ENCODE data around the gene TKT. TPM values are rescaled to one million over a fixed set of nuclear protein-coding genes. Genes with fewer than 3 reads are reported as not detected.

Gene TKT
- total and polyA plus RNA-seq, 2 experiments from 2014 or later: 584 to 1,411 TPM

DNA sequence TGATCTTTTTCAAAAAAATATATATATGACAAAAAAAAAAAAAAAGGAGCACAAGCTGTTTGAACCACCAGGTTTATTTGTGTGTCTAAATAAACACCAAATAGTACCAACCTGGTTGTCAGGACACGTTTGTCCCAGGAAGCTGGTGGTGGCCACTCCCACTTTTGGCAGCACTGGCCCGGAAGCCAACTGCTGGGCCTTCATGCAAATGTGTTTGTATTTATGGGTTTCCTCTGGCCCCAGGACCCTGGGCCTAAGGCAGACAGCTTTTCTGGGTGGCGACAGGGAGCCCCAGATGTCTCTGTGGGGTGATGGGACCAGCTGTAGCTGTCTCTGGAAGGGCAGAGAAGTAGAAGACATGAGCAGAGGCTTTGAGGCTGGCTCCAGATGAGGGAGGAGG lies 63.2 kb downstream of the TKT start:
- Histone ChIP-seq H3K4me3 (no peak overlapping the region), H3F3A (replicated peaks; ENCODE audit: low read depth) (no peaks in the 10 kb centered on the region), H3K27ac (ENCODE audit: low read depth) (no peak overlapping the region), H3K4me2 (no peak overlapping the region), H2AFZ (no peak overlapping the region), H4K20me1 (replicated peaks; ENCODE audit: insufficient read depth) (no peaks in the 10 kb centered on the region), H3K9me2 (ENCODE audit: insufficient read depth) (no peaks in the 10 kb centered on the region), H3K27me3 (ENCODE audit: insufficient read depth) (no peaks in the 10 kb centered on the region), H3K4me1 (ENCODE audit: insufficient read depth) (peaks cover 13% of the 10 kb centered on the region), H3K79me2 (replicated peaks; ENCODE audit: insufficient read depth) (no peaks in the 10 kb centered on the region), H3K36me3 (ENCODE audit: insufficient read depth) (no peaks in the 10 kb centered on the region)
- no peak for DNase-seq (ENCODE audit: low spot score)
- Mint-ChIP-seq H3K27me3 (ENCODE audit: insufficient read depth, low read depth, poor library complexity) (peaks cover 12% of the 10 kb centered on the region), H3K4me1 (peaks cover 31% of the 10 kb centered on the region), H3K27ac (no peak overlapping the region), H3K4me3 (no peak overlapping the region), H3K9me3 (no peaks in the 10 kb centered on the region), H3K36me3 (ENCODE audit: low read depth) (no peaks in the 10 kb centered on the region; the same call in 2 of the 3 replicates)
- TF ChIP-seq POLR2AphosphoS5 (IDR thresholded peaks at IDR 0.05; ENCODE audit: low read depth): no peak
- TF ChIP-seq, protein P1, sequence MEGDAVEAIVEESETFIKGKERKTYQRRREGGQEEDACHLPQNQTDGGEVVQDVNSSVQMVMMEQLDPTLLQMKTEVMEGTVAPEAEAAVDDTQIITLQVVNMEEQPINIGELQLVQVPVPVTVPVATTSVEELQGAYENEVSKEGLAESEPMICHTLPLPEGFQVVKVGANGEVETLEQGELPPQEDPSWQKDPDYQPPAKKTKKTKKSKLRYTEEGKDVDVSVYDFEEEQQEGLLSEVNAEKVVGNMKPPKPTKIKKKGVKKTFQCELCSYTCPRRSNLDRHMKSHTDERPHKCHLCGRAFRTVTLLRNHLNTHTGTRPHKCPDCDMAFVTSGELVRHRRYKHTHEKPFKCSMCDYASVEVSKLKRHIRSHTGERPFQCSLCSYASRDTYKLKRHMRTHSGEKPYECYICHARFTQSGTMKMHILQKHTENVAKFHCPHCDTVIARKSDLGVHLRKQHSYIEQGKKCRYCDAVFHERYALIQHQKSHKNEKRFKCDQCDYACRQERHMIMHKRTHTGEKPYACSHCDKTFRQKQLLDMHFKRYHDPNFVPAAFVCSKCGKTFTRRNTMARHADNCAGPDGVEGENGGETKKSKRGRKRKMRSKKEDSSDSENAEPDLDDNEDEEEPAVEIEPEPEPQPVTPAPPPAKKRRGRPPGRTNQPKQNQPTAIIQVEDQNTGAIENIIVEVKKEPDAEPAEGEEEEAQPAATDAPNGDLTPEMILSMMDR (conservative IDR thresholded peaks at IDR 0.05; ENCODE audit: low read depth in 2 of 2): no peak
- no peak for TF ChIP-seq JUNB (IDR thresholded peaks at IDR 0.05; ENCODE audit: unreplicated experiment)
- TF ChIP-seq EZH2 (IDR thresholded peaks at IDR 0.05; ENCODE audit: low read depth, unreplicated experiment): no peak
- TF ChIP-seq ZNF114 (CRISPR knock-in tag; IDR thresholded peaks at IDR 0.05): no peak
- TF ChIP-seq, protein P2, sequence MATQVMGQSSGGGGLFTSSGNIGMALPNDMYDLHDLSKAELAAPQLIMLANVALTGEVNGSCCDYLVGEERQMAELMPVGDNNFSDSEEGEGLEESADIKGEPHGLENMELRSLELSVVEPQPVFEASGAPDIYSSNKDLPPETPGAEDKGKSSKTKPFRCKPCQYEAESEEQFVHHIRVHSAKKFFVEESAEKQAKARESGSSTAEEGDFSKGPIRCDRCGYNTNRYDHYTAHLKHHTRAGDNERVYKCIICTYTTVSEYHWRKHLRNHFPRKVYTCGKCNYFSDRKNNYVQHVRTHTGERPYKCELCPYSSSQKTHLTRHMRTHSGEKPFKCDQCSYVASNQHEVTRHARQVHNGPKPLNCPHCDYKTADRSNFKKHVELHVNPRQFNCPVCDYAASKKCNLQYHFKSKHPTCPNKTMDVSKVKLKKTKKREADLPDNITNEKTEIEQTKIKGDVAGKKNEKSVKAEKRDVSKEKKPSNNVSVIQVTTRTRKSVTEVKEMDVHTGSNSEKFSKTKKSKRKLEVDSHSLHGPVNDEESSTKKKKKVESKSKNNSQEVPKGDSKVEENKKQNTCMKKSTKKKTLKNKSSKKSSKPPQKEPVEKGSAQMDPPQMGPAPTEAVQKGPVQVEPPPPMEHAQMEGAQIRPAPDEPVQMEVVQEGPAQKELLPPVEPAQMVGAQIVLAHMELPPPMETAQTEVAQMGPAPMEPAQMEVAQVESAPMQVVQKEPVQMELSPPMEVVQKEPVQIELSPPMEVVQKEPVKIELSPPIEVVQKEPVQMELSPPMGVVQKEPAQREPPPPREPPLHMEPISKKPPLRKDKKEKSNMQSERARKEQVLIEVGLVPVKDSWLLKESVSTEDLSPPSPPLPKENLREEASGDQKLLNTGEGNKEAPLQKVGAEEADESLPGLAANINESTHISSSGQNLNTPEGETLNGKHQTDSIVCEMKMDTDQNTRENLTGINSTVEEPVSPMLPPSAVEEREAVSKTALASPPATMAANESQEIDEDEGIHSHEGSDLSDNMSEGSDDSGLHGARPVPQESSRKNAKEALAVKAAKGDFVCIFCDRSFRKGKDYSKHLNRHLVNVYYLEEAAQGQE (IDR thresholded peaks at IDR 0.05; ENCODE audit: unreplicated experiment): no peak
- TF ChIP-seq CREB1 (CRISPR knock-in tag; IDR thresholded peaks at IDR 0.05; ENCODE audit: low read depth): no peak
- TF ChIP-seq, protein P3, sequence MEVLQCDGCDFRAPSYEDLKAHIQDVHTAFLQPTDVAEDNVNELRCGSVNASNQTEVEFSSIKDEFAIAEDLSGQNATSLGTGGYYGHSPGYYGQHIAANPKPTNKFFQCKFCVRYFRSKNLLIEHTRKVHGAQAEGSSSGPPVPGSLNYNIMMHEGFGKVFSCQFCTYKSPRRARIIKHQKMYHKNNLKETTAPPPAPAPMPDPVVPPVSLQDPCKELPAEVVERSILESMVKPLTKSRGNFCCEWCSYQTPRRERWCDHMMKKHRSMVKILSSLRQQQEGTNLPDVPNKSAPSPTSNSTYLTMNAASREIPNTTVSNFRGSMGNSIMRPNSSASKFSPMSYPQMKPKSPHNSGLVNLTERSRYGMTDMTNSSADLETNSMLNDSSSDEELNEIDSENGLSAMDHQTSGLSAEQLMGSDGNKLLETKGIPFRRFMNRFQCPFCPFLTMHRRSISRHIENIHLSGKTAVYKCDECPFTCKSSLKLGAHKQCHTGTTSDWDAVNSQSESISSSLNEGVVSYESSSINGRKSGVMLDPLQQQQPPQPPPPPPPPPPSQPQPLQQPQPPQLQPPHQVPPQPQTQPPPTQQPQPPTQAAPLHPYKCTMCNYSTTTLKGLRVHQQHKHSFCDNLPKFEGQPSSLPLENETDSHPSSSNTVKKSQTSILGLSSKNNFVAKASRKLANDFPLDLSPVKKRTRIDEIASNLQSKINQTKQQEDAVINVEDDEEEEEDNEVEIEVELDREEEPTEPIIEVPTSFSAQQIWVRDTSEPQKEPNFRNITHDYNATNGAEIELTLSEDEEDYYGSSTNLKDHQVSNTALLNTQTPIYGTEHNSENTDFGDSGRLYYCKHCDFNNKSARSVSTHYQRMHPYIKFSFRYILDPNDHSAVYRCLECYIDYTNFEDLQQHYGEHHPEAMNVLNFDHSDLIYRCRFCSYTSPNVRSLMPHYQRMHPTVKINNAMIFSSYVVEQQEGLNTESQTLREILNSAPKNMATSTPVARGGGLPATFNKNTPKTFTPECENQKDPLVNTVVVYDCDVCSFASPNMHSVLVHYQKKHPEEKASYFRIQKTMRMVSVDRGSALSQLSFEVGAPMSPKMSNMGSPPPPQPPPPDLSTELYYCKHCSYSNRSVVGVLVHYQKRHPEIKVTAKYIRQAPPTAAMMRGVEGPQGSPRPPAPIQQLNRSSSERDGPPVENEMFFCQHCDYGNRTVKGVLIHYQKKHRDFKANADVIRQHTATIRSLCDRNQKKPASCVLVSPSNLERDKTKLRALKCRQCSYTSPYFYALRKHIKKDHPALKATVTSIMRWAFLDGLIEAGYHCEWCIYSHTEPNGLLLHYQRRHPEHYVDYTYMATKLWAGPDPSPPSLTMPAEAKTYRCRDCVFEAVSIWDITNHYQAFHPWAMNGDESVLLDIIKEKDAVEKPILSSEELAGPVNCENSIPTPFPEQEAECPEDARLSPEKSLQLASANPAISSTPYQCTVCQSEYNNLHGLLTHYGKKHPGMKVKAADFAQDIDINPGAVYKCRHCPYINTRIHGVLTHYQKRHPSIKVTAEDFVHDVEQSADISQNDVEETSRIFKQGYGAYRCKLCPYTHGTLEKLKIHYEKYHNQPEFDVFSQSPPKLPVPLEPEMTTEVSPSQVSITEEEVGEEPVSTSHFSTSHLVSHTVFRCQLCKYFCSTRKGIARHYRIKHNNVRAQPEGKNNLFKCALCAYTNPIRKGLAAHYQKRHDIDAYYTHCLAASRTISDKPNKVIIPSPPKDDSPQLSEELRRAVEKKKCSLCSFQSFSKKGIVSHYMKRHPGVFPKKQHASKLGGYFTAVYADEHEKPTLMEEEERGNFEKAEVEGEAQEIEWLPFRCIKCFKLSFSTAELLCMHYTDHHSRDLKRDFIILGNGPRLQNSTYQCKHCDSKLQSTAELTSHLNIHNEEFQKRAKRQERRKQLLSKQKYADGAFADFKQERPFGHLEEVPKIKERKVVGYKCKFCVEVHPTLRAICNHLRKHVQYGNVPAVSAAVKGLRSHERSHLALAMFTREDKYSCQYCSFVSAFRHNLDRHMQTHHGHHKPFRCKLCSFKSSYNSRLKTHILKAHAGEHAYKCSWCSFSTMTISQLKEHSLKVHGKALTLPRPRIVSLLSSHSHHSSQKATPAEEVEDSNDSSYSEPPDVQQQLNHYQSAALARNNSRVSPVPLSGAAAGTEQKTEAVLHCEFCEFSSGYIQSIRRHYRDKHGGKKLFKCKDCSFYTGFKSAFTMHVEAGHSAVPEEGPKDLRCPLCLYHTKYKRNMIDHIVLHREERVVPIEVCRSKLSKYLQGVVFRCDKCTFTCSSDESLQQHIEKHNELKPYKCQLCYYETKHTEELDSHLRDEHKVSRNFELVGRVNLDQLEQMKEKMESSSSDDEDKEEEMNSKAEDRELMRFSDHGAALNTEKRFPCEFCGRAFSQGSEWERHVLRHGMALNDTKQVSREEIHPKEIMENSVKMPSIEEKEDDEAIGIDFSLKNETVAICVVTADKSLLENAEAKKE (CRISPR knock-in tag; IDR thresholded peaks at IDR 0.05): no peak
- no peak for ATAC-seq
